Subcutaneous adipose tissue (tissue), 4 donors: Measurements from ENCODE around the gene DHX58. TPM values are rescaled to one million over a fixed set of nuclear protein-coding genes. Genes with fewer than 3 reads are reported as not detected.

Experiments
- CTCF ChIP-seq: fragments of 450-650 bp; IDR thresholded peaks from one replicate; pipeline ENCODE4 v1.5.1; 2016; ENCODE audit warnings: low read depth, mild to moderate bottlenecking, control low read depth, antibody characterized with exemption, moderate library complexity
- total RNA-seq, 4 donors: library from RNA; depleted of rRNA; stranded (reverse); fragments of >200 nt; gene quantifications; one replicate each; pipeline ENCODE4 v1.1.0, GENCODE V29; 2016

DHX58 gene
- total RNA-seq, 4 donors from 2014 or later = 4.7 to 17.1 (median 13.5) TPM

GRCh38 chr17:42072323-42073187 lies 40.0 kb downstream of the DHX58 start:
- TF ChIP-seq CTCF = no peak

GRCh38 chr17:42071810-42072209 lies 40.7 kb downstream of the DHX58 start:
- no peak for TF ChIP-seq CTCF

- no peak for TF ChIP-seq CTCF
Measured at GRCh38 chr17:42068979-42069378, 43.5 kb downstream of the DHX58 start.

- no peak for TF ChIP-seq CTCF
Measured at GRCh38 chr17:42067371-42068091, 45.0 kb downstream of the DHX58 start.

GRCh38 chr17:42065201-42065600 lies 47.3 kb downstream of the DHX58 start:
- no peak for TF ChIP-seq CTCF

GRCh38 chr17:42062681-42063080 lies 49.8 kb downstream of the DHX58 start:
- no peak for TF ChIP-seq CTCF
